GM19023 (cell line): ENCODE results near the gene COL11A2.
"Not testable (repeated sequence)": the region's sequence is repeated elsewhere in the genome, so short reads cannot be mapped to it uniquely, and the experiment has no call there.

Experiments
- ATAC-seq: cut with Tn5 transposase; IDR thresholded peaks from one replicate; pipeline ENCODE4 v1.9.1; 2021; ENCODE audit warnings: mild to moderate bottlenecking, moderate library complexity; ENCODE audit not compliant: unreplicated experiment

The COL11A2 gene

GRCh38 chr6:33160728-33161344 lies 31.4 kb downstream of the COL11A2 start:
- no peak for ATAC-seq

GRCh38 chr6:33160096-33160495 lies 32.2 kb downstream of the COL11A2 start:
- no peak for ATAC-seq

- ATAC-seq: no peak
Observed at GRCh38 chr6:33156964-33157363, 35.3 kb downstream of the COL11A2 start.

GRCh38 chr6:33156561-33156960 lies 35.7 kb downstream of the COL11A2 start:
- no peak for ATAC-seq

GRCh38 chr6:33154349-33154748 lies 37.9 kb downstream of the COL11A2 start:
- no peak for ATAC-seq

GRCh38 chr6:33151050-33151449 lies 41.2 kb downstream of the COL11A2 start:
- no peak for ATAC-seq

- not testable (repeated sequence) for ATAC-seq
Observed at GRCh38 chr6:33150560-33150959, 41.7 kb downstream of the COL11A2 start.

GRCh38 chr6:33147807-33148666 lies 44.2 kb downstream of the COL11A2 start:
- no peak for ATAC-seq

- no peak for ATAC-seq
Observed at GRCh38 chr6:33144373-33144772, 47.9 kb downstream of the COL11A2 start.

- ATAC-seq: no peak
Observed at GRCh38 chr6:33143113-33143770, 49.0 kb downstream of the COL11A2 start.

GRCh38 chr6:33142501-33143070 lies 49.7 kb downstream of the COL11A2 start:
- ATAC-seq: no peak

GRCh38 chr6:33140556-33140955 lies 51.7 kb downstream of the COL11A2 start:
- no peak for ATAC-seq

- ATAC-seq: no peak
Observed at GRCh38 chr6:33139596-33140206, 52.6 kb downstream of the COL11A2 start.

GRCh38 chr6:33136310-33136900 lies 55.9 kb downstream of the COL11A2 start:
- ATAC-seq: no peak

GRCh38 chr6:33132081-33132524 lies 60.2 kb downstream of the COL11A2 start:
- no peak for ATAC-seq

GRCh38 chr6:33128318-33128717 lies 63.9 kb downstream of the COL11A2 start:
- ATAC-seq: no peak

- no peak for ATAC-seq
Observed at GRCh38 chr6:33126101-33126714, 66.1 kb downstream of the COL11A2 start.

GRCh38 chr6:33124947-33125346 lies 67.3 kb downstream of the COL11A2 start:
- ATAC-seq: no peak

- no peak for ATAC-seq
Observed at GRCh38 chr6:33124525-33124901, 67.8 kb downstream of the COL11A2 start.
